Placental epithelial cell (primary cell): Measurements from ENCODE around the gene ABCG2. TPM values are rescaled to one million over a fixed set of nuclear protein-coding genes. Genes with fewer than 3 reads are reported as not detected.

Source experiments
- small RNA-seq: library from RNA; depleted of rRNA; stranded (forward); fragments of <200 nt; gene quantifications from one replicate; pipeline ENCODE3, GENCODE V24; 2012
- total RNA-seq: library from RNA; depleted of rRNA; stranded (reverse); fragments of >200 nt; gene quantifications from 2 replicates; pipeline ENCODE4 v1.2.3, GENCODE V29; 2012

ABCG2 gene
- total RNA-seq = 0.79 and 5.2 TPM in 2 replicates

GRCh38 chr4:88158489-88159228, at the start of gene ABCG2:
Gene ABCG2 (minus strand): TSS chr4:88158639. CDS start chr4:88139995, 18,644 bp downstream.

Small RNA genes within 50 kb of the gene (small RNA-seq; reads per million reads assigned to genes)
- gene RNU6-818P (not detected), gene RNU6ATAC31P (not detected)

Other genes with a start within 250 kb of the ABCG2 start
- not detected in 2 replicates for gene SPP1, start 182.9 kb downstream of the ABCG2 start, total RNA-seq
- gene PKD2, start 151.0 kb downstream of the ABCG2 start, total RNA-seq = 53.0 and 63.2 TPM in 2 replicates
- 11.8 and 17.7 TPM in 2 replicates for gene PPM1K, start 125.9 kb upstream of the ABCG2 start, total RNA-seq
- gene HERC6, start 220.2 kb upstream of the ABCG2 start, total RNA-seq = 0.22 and 0.39 TPM in 2 replicates